HG03439 (cell line): ENCODE results near the gene CXCL16.

Experiments used
- ATAC-seq: cut with Tn5 transposase; IDR thresholded peaks from one replicate; pipeline ENCODE4 v1.9.1; 2021; ENCODE audit warnings: mild to moderate bottlenecking, moderate library complexity; ENCODE audit not compliant: unreplicated experiment

CXCL16 gene

GRCh38 chr17:4739122-4740024 lies at the start of gene CXCL16, which contains the start of gene ZMYND15:
TSS of gene CXCL16 (minus strand) at chr17:4739928. CDS start at chr17:4739339, 589 bp downstream.
TSS of gene ZMYND15 (plus strand) at chr17:4739833. CDS start at chr17:4740549, 716 bp downstream.
- no peak for ATAC-seq

- ATAC-seq, result no peak
Measured at GRCh38 chr17:4788807-4789700, 49.3 kb upstream of the CXCL16 start, which contains the start of gene GLTPD2. TSS of gene GLTPD2 (plus strand) at chr17:4788964. CDS start at chr17:4789012, 48 bp downstream.

GRCh38 chr17:4788159-4788806 lies 48.6 kb upstream of the CXCL16 start:
- ATAC-seq, result no peak

GRCh38 chr17:4786516-4786915 lies 46.8 kb upstream of the CXCL16 start:
- ATAC-seq, result no peak

- ATAC-seq, result no peak
Measured at GRCh38 chr17:4786106-4786511, 46.4 kb upstream of the CXCL16 start, which contains the start of gene VMO1. TSS of gene VMO1 (minus strand) at chr17:4786364. CDS start at chr17:4786352, 12 bp downstream.

GRCh38 chr17:4785311-4786105 lies 45.8 kb upstream of the CXCL16 start:
- ATAC-seq, result no peak

- no peak for ATAC-seq
Measured at GRCh38 chr17:4782652-4783051, 42.9 kb upstream of the CXCL16 start.

GRCh38 chr17:4780325-4780955 lies 40.7 kb upstream of the CXCL16 start:
- ATAC-seq, result no peak

- ATAC-seq, result no peak
Measured at GRCh38 chr17:4777969-4778760, 38.4 kb upstream of the CXCL16 start.

GRCh38 chr17:4772235-4772613 lies 32.5 kb upstream of the CXCL16 start:
- ATAC-seq, result no peak

GRCh38 chr17:4771519-4772234 lies 31.9 kb upstream of the CXCL16 start, which contains the start of gene TM4SF5:
TSS of gene TM4SF5 (plus strand) at chr17:4771886. CDS start at chr17:4771923, 37 bp downstream.
- no peak for ATAC-seq

- ATAC-seq, result no peak
Measured at GRCh38 chr17:4769628-4770027, 29.9 kb upstream of the CXCL16 start.

- no peak for ATAC-seq
Measured at GRCh38 chr17:4768298-4768697, 28.6 kb upstream of the CXCL16 start.

GRCh38 chr17:4766723-4767122 lies 27.0 kb upstream of the CXCL16 start:
- ATAC-seq, result no peak

- no peak for ATAC-seq
Measured at GRCh38 chr17:4766201-4766600, 26.5 kb upstream of the CXCL16 start.

GRCh38 chr17:4764595-4764994 lies 24.9 kb upstream of the CXCL16 start:
- ATAC-seq, result no peak

GRCh38 chr17:4759776-4760236 lies 20.1 kb upstream of the CXCL16 start:
- ATAC-seq, result no peak

- ATAC-seq, result no peak
Measured at GRCh38 chr17:4753392-4753791, 13.7 kb upstream of the CXCL16 start.
